Stimulated activated CD4-positive, alpha-beta T cell treated with anti-CD3 and anti-CD28 coated beads, Interleukin-1b, Interleukin-23, amount 100 ng/mL, for 1 hour (primary cell): ENCODE results near the gene THRSP.
A peak's percentile ranks its signal among the peaks of the same experiment; 100 is the strongest.
"Not testable (repeated sequence)": the region's sequence is repeated elsewhere in the genome, so short reads cannot be mapped to it uniquely, and the experiment has no call there.

Source experiments
- DNase-seq, 2 donors: peaks; one replicate each; pipeline ENCODE4 v3.0.0-alpha.2; 2020; ENCODE audit warnings: low read depth in 2 of 2

THRSP gene

DNA sequence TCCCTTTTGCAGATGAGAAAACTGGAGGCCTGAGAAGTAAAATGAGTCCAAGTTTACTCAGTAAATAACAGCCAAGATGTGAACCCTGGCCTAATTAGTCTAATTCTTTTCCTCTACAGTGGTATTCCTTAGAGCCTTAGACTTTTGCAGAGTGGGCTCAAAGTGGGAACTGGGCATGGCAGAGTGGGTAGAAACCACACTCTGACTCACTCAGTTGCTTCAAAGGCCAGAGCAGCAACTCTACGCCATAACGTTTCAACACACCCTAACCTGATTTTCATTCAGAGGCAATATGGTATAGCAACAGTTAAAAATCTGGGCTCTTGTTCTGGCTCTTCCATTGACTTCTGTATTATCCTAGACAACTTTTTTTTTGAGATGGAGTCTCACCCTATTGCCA lies 2.8 kb downstream of the THRSP start:
- DNase-seq = no peak

DNA sequence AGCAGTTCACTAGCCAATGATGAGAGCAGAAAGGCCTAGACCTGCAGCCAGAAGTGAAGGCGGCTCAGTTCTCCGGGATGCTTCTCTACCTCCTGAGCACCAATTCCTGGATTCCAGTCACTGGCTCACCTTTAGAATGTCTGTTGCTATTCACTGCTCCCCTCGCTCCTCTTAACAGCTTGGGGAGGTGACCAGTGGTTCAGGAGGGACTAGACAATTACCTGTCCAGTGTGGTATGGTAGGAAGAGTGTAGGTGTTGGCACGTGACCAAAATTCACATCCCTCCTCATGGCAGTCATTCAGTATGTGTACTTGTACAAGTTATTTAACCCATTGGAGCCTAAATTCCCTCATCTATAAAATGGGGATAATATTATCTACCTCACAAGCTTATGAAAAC lies 4.0 kb downstream of the THRSP start:
- DNase-seq = no peak

DNA sequence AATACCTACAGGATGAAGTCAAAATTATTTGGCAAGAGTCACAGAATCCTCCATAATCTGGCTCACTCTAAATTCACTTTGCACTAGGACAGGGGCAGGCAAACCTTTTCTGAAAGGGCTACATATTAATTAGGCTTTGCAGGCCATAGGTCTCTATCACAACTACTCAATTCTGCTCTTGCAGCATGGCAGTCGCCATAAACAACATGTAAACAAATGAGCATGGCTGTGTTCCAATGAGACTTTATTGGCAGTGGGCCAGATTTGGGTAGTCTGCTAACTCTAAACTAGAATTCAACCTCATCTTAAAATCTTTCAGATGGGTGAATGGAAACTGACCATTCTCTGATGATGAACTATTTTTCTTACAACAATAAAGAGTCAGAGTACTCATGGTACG lies 5.8 kb downstream of the THRSP start:
- no peak for DNase-seq

DNA sequence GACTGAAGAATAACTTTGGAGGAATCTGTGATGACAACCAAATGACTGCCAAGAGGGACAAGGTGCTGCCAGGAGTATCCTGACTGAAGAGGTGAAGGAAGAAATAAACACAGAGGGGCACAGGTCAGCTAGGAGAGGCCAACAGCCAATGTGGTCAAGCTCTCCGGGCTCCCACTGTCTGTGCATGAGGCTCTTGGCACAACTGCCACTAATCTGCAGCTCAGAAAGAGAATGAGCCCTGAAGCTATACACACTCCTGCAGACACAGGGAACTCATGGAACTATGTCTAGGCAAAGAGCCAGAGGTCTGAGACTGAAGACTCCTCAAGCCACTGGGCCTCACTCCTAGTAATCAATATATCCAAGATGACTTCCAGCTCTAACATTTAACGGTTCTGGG lies 7.0 kb downstream of the THRSP start:
- no peak for DNase-seq

DNA sequence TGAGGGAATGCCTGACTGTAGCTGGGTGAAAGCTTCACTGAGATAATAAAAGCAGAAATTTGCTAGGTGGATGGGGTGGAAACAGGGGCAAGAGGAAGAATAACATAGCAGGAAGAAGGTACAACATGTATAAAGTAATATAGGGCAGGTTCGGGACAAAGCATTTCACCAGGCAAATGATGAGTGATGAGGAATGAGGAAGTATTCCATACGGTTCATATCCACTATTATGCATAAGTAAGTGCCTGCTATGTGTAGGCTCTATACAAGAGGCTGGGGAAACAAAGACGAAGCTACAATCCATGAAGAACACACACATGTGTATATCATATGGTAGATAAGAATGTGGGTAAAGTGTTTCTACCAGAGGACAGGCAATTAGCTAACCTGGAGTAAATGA lies 8.1 kb downstream of the THRSP start:
- DNase-seq = no peak

DNA sequence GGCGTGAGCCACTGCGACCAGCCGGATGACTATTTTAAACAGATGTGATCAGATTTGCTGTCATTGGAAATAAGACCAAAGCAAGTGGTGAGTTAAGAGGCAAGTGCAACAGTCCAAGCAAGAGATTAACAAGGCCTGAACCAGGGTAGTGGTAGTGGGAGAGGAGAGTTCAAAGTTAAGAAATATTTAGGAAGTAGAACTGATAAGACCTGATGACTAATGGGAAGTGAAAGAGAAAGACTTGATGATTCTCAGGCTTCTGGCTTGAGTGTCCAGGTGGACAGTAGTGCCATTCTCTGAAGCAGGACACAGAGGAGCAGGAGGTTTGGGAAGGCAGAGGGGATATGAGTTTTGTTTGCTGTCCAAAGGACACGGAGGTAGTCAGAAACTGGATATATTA lies 8.8 kb downstream of the THRSP start:
- DNase-seq = no peak

DNA sequence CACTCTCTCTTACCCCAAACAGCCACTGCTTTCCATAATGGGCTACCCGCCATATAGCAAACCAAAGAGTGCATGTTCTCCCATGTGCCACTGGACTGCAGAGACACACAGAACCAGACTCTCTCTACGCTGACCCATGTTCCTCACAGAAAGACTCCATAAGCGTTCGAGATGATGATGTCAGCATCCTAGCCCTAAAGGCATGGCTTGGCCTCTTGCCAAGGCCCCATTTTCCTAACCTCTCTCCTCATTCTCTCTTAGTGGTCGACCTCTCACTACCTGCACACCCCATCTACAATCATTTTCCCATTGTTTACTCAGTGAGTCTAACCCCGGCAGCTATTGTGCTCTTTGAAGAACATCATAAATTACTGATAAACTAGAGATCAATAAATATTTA lies 11.1 kb downstream of the THRSP start:
- no peak for DNase-seq

DNA sequence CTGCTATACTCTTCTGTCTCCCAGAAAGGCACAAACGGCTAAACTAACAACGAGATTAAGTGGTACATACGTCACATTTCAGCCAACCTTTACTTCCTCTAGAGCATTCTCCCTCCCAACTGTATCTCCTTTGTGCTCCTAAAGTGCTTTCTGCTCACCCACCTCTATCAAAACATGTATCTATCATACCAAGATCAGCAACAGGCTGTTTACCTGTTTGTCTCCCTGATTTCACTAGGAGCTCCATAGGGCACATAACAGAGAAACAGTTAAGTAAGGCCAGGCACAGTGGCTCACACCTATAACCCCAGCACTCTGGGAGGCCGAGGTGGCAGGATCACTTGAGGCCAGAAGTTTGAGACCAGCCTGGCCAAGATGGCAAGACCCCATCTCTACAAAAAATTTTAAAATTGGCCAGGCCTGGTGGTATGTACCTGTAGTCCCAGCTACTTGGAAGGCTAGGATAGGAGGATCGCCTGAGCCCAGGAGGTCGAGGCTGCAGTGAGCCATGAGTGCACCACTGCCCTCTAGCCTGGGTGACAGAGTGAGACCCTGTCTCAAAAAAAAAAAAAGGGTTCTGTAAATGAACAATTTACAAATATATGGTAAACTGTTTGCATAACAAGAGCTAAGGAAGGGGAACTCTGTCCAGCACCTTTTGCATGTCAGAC lies 13.2 kb downstream of the THRSP start:
- no peak for DNase-seq

DNA sequence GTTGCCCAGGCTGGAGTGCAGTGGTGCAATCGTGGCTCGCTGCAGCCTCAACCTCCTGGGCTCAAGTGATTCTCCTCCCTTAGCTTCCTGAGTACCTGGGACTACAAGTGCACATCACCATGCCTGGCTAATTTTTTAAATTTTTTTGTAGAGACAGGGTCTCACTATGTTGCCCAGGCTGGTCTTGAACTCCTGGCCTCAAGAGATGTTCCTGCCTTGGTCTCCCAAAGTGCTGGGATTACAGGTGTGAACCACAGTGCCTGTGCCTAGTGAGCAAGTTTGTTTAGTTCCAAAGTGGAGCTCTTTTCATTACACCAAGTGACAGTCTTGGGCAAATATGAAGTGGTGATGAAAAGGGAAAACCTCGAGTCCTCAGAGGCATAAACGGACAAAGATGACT lies 13.9 kb downstream of the THRSP start:
- DNase-seq = not testable (repeated sequence)

DNA sequence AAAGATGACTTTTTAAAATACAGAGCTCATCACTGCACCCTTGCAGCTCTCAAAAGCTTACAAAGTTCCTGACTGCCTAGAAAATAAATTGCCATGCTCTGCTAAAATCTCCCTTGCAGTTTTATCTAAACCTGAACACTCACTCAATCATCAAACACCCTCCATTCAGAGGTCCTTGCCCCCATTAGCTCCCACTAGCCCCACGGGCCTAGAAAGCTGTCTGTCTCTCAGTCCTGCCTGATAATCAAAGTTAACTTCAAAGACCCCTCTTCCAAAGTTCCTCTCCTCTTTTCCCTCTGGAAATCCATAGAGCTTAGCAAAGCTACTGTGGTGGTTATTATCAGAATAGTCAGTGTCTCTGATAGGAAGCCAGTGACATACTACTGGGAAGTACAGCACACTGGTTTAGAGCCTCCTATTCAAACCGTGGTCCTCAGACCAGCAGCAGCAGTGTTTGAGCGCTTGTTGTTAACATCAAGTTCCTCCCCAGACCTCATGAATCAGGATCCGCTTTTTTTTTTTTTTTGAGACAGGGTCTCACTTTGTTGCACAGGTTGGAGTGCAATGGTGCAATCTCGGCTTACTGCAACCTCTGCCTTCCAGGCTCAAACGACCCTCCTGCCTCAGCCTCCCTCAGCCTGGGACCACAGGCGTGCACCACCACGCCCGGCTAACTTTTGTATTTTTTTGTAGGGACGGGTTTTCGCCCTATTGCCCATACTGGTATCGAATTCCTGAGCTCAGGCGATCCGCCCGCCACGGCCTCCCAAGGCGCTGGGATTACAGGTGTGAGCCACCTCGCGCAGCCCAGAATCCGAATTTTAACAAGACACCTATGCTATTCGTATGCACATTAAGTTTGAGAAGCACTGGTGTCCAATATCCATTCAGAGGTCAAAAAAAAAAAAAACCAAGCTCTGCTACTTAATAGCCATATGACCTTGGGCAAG lies 14.8 kb downstream of the THRSP start:
- DNase-seq = no peak

DNA sequence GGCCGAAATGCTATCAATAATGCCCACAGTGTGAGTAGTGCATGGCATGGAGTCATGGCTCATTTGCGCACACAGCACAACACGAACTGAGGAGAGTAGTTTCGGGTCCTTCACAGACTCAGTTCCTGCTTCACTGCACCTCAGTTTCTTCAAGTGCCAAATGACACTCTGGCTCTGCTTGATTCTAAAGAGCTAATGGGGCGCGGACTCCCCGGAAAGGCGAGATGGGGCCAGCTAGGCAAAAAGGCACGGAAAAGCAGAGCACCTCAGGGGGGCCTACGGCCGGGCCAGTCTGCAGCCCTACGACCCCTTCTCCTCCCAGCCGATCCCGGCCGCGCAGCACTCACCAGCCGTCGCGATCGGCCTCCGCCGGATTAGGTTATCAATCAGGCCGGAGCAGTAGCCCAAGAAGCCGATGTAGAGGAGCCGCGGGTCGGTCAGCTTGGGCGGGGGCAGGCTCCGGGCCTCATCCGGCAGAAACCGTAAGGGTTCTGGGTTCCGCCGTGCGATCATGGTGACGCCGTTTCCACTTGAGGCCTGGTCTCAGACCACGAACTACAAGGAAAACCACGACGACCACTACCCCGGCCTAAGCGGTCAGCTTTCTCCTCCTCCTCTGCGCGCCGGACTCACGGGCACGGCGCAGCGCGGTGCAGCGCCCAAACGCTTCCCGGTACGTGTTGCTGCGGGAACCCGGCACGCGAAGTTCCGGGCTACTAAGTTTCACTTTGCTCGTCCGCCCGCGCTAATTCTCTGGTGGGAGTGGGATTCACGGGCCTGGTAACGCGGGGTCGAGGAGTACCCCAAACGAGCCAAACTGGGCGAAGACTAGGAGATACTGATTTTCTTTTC lies 15.8 kb downstream of the THRSP start, which contains the start of gene NDUFC2:
NDUFC2 (minus strand) TSS at position 631 of the 852 bp plus-strand sequence; CDS start at position 513, 118 bp downstream.
- DNase-seq = peak; percentile 7 to 46

DNA sequence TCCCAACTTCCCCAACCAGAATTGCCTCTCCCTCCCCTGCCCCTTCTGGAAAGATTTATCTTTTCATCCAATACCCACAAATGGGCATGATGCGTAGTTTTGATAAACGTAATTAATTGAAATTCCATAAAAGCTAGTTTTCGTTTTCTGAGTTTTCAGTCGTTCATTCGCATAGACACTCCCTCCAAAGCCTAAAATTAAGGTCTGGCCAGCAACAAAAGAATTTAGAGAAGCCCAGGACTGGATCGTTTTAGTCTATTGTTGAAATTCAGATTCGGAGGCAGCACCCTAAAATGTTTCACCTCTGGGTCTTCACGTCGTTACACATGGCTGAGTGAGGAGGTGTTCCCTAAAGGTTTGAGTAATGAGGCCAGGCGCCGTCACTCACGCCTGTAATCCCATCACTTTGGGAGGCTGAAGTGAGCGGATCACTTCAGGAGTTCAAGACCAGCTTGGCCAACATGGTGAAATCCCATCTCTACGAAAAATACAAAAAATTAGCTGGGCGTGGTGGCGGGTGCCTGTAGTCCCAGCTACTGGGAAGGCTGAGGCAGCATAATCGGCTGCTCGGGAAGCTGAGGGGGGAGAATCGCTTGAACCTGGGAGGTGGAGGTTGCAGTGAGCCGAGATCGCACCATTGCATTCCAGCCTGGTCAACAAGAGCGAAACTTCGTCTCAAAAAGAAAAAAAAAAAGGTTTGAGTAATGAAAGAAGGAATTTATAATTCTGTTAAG lies 16.6 kb downstream of the THRSP start:
- DNase-seq = no peak

DNA sequence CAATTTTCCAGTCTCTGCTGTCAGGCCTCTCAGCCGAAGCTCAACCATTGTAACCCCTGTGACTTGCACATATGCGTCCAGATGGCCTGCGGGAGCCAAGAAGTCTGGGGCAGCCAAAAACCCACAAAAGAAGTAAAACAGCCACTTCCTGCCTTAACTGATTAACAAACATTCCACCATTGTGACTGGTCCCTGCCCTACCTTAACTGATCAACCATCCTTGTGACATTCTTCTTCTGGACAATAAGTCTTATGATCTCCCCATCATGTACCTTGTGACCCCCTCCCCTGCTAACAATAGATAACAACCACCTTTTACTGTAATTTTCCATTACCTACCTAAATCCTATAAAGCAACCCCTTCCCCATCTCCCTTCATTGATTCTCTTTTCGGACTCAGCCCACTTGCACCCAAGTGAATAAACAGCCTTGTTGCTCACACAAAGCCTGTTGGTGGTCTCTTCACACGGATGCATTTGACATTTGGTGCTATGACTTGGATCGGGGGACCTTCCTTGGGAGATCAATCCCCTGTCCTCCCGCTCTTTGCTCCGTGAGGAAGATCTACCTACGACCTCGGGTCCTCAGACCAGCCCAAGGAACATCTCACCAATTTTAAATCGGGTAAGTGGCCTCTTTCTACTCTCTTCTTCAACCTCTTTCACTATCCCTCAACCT lies 17.3 kb downstream of the THRSP start:
- DNase-seq = no peak

DNA sequence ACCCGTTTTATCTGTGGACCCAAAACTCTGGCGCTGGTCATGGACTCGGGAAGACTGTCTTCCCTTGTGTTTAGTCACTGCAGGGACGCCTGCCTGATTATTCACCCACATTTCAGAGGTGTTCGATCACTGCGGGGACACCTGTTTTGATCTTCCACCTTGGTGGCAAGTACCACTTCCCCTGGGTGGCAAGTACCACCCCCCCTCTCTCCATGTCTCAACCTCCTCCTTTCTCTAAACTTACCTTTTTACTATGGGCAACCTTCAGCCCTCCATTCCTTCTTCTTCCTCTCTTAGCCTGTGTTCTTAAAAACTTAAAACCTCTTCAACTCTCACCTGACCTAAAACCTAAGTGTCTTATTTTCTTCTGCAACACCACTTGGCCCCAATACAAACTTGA lies 17.9 kb downstream of the THRSP start:
- DNase-seq = no peak

DNA sequence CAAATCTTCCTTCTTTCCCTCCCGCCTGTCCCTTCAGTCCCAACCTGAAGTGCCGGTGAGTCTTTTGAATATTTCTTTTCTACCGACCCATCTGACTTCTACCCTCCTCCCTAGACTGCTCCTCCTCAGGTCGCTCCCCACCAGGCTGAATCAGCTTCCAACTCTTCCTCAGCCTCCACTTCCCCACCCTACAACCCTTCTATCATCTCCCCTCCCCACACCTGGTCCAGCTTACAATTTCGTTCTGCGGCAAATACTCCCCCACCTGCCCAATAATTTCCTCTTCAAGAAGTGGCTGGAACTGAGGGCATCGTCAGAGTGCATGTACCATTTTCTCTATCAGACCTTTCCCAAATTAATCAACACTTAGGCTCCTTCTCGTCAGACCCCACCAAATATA lies 18.5 kb downstream of the THRSP start:
- DNase-seq = no peak

DNA sequence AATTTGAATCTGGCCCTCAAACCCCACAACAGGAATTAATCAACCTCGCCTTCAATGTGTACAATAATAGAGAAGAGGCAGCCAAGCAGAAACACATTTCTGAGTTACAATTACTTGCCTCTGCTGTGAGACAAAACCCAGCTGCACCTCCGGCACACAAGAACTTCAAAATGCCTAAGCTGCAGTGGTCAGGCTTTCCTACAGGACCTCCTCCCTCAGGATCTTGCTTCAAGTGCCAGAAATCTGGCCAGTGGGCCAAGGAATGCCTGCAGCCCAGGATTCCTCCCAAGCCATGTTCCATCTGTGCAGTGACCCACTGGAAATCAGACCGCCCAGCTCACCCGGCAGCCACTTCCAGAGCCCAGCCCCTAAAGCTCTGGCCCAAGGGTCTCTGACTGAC lies 19.4 kb downstream of the THRSP start:
- DNase-seq = no peak

DNA sequence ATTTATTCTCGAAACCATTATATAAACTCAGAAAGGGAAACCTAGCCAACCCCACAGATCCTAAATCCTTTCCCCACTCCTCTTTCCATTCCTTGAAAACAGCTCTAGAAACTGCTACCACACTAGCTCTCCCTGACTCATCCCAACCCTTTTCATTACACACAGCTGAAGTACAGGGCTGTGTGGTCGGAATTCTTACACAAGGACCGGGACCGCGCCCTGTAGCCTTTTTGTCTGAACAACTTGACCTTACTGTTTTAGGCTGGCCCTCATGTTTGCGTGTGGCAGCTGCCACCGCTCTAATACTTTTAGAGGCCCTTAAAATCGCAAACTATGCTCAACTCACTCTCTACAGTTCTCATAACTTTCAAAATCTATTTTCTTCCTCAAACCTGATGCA lies 20.8 kb downstream of the THRSP start:
- not testable (repeated sequence) for DNase-seq

DNA sequence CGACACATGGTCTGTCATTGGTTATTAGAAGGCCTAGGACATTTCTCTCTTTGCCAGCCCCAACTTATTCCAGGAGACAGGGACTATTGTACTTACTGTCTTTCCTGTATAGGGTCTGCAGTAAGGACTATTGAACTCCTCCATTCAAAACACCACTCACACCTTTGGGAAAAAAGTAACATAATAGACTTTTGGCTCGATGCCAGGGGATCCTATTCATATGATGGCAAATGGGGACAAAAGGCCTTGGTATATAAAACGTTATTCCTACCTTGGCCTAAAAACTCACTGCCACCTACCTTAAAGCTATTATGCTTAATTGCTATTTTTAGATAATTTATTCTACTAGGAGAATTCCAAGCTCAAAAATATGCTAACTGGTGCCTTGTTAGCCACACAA lies 22.3 kb downstream of the THRSP start:
- DNase-seq = no peak

DNA sequence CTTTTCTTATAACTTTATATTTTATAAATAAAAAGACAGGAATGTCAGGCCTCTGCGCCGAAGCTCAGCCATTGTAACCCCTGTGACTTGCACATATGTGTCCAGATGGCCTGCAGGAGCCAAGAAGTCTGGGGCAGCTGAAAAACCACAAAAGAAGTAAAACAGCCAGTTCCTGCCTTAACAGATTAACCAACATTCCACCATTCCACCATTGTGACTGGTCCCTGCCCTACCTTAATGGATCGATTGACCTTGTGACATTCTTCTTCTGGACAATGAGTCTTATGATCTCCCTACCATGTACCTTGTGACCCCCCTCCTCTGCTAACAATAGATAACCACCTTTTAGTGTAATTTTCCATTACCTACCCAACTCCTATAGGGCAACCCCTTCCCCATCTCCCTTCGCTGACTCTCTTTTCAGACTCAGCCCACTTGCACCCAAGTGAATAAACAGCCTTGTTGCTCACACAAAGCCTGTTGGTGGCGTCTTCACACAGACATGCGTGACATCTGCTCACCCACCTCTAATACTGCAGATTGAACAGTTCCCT lies 22.9 kb downstream of the THRSP start:
- not testable (repeated sequence) for DNase-seq

DNA sequence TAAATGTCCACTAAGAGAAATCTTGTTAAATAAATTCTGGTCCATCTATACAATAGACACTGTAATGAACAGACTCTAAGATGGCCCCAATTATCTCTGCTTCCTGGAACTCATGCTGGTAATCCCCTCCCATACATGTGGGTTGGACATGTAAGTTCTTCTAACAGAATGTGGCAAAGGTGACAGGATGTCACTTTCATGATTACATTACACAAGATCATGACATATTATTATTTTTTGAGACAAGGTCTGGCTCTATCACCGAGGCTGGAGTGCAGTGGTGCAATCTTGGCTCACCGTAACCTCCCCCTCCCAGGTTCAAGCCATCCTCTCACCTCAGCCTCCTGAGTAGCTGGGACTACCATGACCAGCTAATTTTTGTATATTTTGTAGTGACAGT lies 30.6 kb downstream of the THRSP start:
- no peak for DNase-seq
